ENCODE data around the gene DLG2.

- no peak for TF ChIP-seq POLR2AphosphoS5 (IDR thresholded peaks at IDR 0.05; ENCODE audit: low read depth, low read length)
- TF ChIP-seq CTCF (IDR thresholded peaks at IDR 0.05; ENCODE audit: control extremely low read depth in 1 of 3, insufficient read depth in 1 of 3, low read depth in 1 of 3, low read length in 3 of 3), result no peak
Observed at GRCh38 chr11:85551881-85552280, 75.3 kb downstream of the DLG2 start.
